ENCODE data around the gene POU3F3. TPM values are rescaled to one million over a fixed set of nuclear protein-coding genes. Genes with fewer than 3 reads are reported as not detected.

The POU3F3 gene
- total and polyA plus RNA-seq, 2 of the 8 experiments (the other 6 are each of a cell fraction or from before 2014, with no cell fraction given), result 0.09 TPM; not detected in 1

- TF ChIP-seq MAX (IDR thresholded peaks at IDR 0.05) (peak; percentile 64; the same call in 1 of the 2 replicates), SUZ12 (IDR thresholded peaks at IDR 0.05; ENCODE audit: low read length) (peak; percentile 28; the same call in 1 of the 2 replicates), YY1 (IDR thresholded peaks at IDR 0.05; ENCODE audit: low read depth, low read length) (peak; percentile 52; the same call in 1 of the 2 replicates), EGR1 (IDR thresholded peaks at IDR 0.05; ENCODE audit: borderline replicate concordance, low read depth, low read length) (peak; percentile 83), RXRA (IDR thresholded peaks at IDR 0.05; ENCODE audit: insufficient read depth, low read depth, low read length) (no peak)
These were observed 3.3 kb upstream of the POU3F3 start (continued) for GRCh38 chr2:104850361-104851290.
